Cardiac muscle cell (in vitro differentiated cells and primary cell): ENCODE data around the gene BCL10. TPM values are rescaled to one million over a fixed set of nuclear protein-coding genes. Genes with fewer than 3 reads are reported as not detected.
A peak's percentile ranks its signal among the peaks of the same experiment; 100 is the strongest.

Experiments
- DNase-seq, 2 donors: peaks; one replicate each; pipeline versions ENCODE4 v3.0.0 to v3.0.0-alpha.2; 2010 to 2017; ENCODE audit warnings: low read depth in 1 of 2, low spot score in 1 of 2
- H3K27ac ChIP-seq: fragments of 200-600 bp; sonication (generic); 2 replicates; pipeline ENCODE4 v1.5.1; 2016
- H3K27me3 ChIP-seq: fragments of 200-600 bp; sonication (generic); 2 replicates; pipeline ENCODE4 v1.6.0; 2016; ENCODE audit warnings: control low read depth
- H3K36me3 ChIP-seq: fragments of 200-600 bp; sonication (generic); 2 replicates; pipeline ENCODE4 v1.5.1; 2016; ENCODE audit warnings: control low read depth
- H3K4me1 ChIP-seq: fragments of 200-600 bp; sonication (generic); 2 replicates; pipeline ENCODE4 v1.8.1; 2017; ENCODE audit warnings: low read depth, mild to moderate bottlenecking, mixed run types
- H3K4me3 ChIP-seq: fragments of 200-600 bp; sonication (generic); 2 replicates; pipeline ENCODE4 v1.5.1; 2016; ENCODE audit warnings: mild to moderate bottlenecking
- H3K9me3 ChIP-seq: fragments of 200-600 bp; sonication (generic); 2 replicates; pipeline ENCODE4 v1.5.1; 2017; ENCODE audit warnings: low read depth, mild to moderate bottlenecking, control low read depth
- CTCF ChIP-seq: IDR thresholded peaks from 2 replicates; pipeline ENCODE4 v1.5.1; 2012; ENCODE audit warnings: low read depth, mild to moderate bottlenecking, low read length
- polyA plus RNA-seq: library from polyadenylated mRNA; unstranded; fragments of >200 nt; fragmentation: Nextera tagmentation; extraction: Ambion mirVana; gene quantifications from 2 replicates; pipeline ENCODE4 v1.2.1, GENCODE V29; 2016
- total RNA-seq: library from RNA; depleted of rRNA; stranded (reverse); fragments of >200 nt; gene quantifications from 2 replicates; pipeline ENCODE4 v1.2.3, GENCODE V29; 2016

Gene BCL10
- total and polyA plus RNA-seq, 2 experiments from 2014 or later: 11.7 to 12.8 TPM

GRCh38 chr1:85219853-85220610 is 56.4 kb downstream of the BCL10 start:
- Histone ChIP-seq H3K27me3 (no peaks in the 10 kb centered on the region), H3K36me3 (no peaks in the 10 kb centered on the region), H3K9me3 (no peaks in the 10 kb centered on the region), H3K4me3 (no peak overlapping the region), H3K4me1 (peaks cover 38% of the 10 kb centered on the region), H3K27ac (peak overlapping the region; percentile 45)
- no peak for TF ChIP-seq CTCF
- no peak for DNase-seq

GRCh38 chr1:85216697-85217096 is 59.7 kb downstream of the BCL10 start:
- Histone ChIP-seq H3K36me3 (no peaks in the 10 kb centered on the region), H3K4me1 (peaks cover 22% of the 10 kb centered on the region), H3K27ac (no peak overlapping the region), H3K27me3 (no peaks in the 10 kb centered on the region), H3K4me3 (no peak overlapping the region), H3K9me3 (no peaks in the 10 kb centered on the region)
- no peak for TF ChIP-seq CTCF
- no peak for DNase-seq

Other genes starting within 250 kb of the BCL10 start
- 0.28 and 0.36 TPM in 2 replicates for gene MCOLN3, start 228.1 kb downstream of the BCL10 start, total RNA-seq
- 1.1 and 1.6 TPM in 2 replicates for gene MCOLN3, start 228.1 kb downstream of the BCL10 start, polyA plus RNA-seq
- 22.2 and 47.5 TPM in 2 replicates for gene SYDE2, start 75.6 kb downstream of the BCL10 start, total RNA-seq
- gene SYDE2, start 75.6 kb downstream of the BCL10 start, polyA plus RNA-seq: 20.6 and 30.2 TPM in 2 replicates
- gene C1orf52, start 17.0 kb downstream of the BCL10 start, total RNA-seq: 63.4 and 71.6 TPM in 2 replicates
- 82.1 and 91.4 TPM in 2 replicates for gene C1orf52, start 17.0 kb downstream of the BCL10 start, polyA plus RNA-seq
- 14.0 and 15.5 TPM in 2 replicates for gene DDAH1, start 188.5 kb upstream of the BCL10 start, total RNA-seq
- 8.3 and 9.1 TPM in 2 replicates for gene DDAH1, start 188.5 kb upstream of the BCL10 start, polyA plus RNA-seq